HCT116 (cell line): ENCODE results near the gene SYNJ2. TPM values are rescaled to one million over a fixed set of nuclear protein-coding genes. Genes with fewer than 3 reads are reported as not detected.

Experiments
- ATAC-seq: fragments of 200-7000 bp; cut with Tn5 transposase; 2 replicates; pipeline ENCODE4 v1.9.1; 2020; ENCODE audit warnings: mild to moderate bottlenecking, moderate library complexity
- BruUV-seq: library from RNA; stranded (reverse); fragments of 400-500 nt; replicated peaks from 2 replicates; lab custom pipeline; 2021; lab: Mats Ljungman, UMichigan
- CTCF ChIA-PET: fragments of 300-600 bp; sonication (Branson Sonifier 250); formaldehyde crosslinking; loops from one replicate; lab custom pipeline; 2021; ENCODE audit warnings: antibody characterized with exemption; lab: Charles Lee
- POLR2A ChIA-PET: fragments of 300-600, 350-600 bp; sonication (Branson Sonifier 250); formaldehyde crosslinking; loops from one replicate; lab custom pipeline; 2021; ENCODE audit warnings: antibody characterized with exemption; lab: Charles Lee
- RAD21 ChIA-PET, 2 experiments: fragments of 300-600 bp; sonication (Branson Sonifier 250); formaldehyde crosslinking; loops; one replicate each; lab custom pipeline; 2023; ENCODE audit warnings: low total read pairs in 2 of 2; ENCODE audit not compliant: uncharacterized antibody in 2 of 2, unreplicated experiment in 2 of 2, low non-redundant PET in 1 of 2; lab: Charles Lee
- DNase-seq: peaks from one replicate; pipeline ENCODE4 v3.0.0-alpha.2; 2010; ENCODE audit warnings: low read depth, low spot score
- H2AFZ ChIP-seq: fragments of 200-600 bp; shearing (Covaris generic), sonication (generic); 2 replicates; pipeline ENCODE4 v1.6.1; 2017; ENCODE audit warnings: low read depth, mixed run types, mixed read lengths, antibody characterized with exemption, low read length; ENCODE audit not compliant: poor library complexity, severe bottlenecking
- H3K27ac ChIP-seq: 2 replicates; pipeline ENCODE4 v1.5.1; 2012; ENCODE audit warnings: low read depth, low read length
- H3K27me3 ChIP-seq: fragments of 200-600 bp; sonication (generic); 2 replicates; pipeline ENCODE4 v1.6.1; 2016; ENCODE audit warnings: mixed run types, low read length, mixed read lengths; ENCODE audit not compliant: insufficient read depth
- H3K36me3 ChIP-seq, 2 experiments: fragments of 200-500 bp in 1 of 2; fragments of 200-600 bp in 1 of 2; sonication (Bioruptor generic) in 1 of 2; sonication (generic) in 1 of 2; 2 replicates each; pipeline versions ENCODE4 v1.5.1 to v1.6.1; 2014 to 2016; ENCODE audit warnings: low read length in 2 of 2, inconsistent platforms in 1 of 2, mixed read lengths in 1 of 2, mixed run types in 1 of 2; ENCODE audit not compliant: insufficient read depth in 2 of 2, control insufficient read depth in 1 of 2
- H3K4me1 ChIP-seq, 2 experiments: fragments of 200-600 bp in 1 of 2; sonication (generic) in 1 of 2; 2 replicates each; pipeline versions ENCODE4 v1.5.1 to v1.6.1; 2012 to 2017; ENCODE audit warnings: low read length in 2 of 2, inconsistent platforms in 1 of 2, mild to moderate bottlenecking in 1 of 2, mixed read lengths in 1 of 2, mixed run types in 1 of 2, moderate library complexity in 1 of 2; ENCODE audit not compliant: insufficient read depth in 2 of 2, control insufficient read depth in 1 of 2
- H3K4me2 ChIP-seq: fragments of 200-600 bp; sonication (generic); 2 replicates; pipeline ENCODE4 v1.6.1; 2017; ENCODE audit warnings: mixed run types, low read length, mixed read lengths
- H3K4me3 ChIP-seq, 2 experiments: fragments of 200-600 bp in 1 of 2; sonication (generic) in 1 of 2; replicated peaks in 1 of 2; 2 replicates each; pipeline ENCODE4 v1.5.1; 2011 to 2016; ENCODE audit warnings: low read length in 2 of 2, control low read depth in 1 of 2, low read depth in 1 of 2, mild to moderate bottlenecking in 1 of 2, mixed read lengths in 1 of 2, mixed run types in 1 of 2
- H3K79me2 ChIP-seq: fragments of 200-600 bp; sonication (generic); 2 replicates; pipeline ENCODE4 v1.6.1; 2017; ENCODE audit warnings: mild to moderate bottlenecking, mixed run types, low read length, moderate library complexity, mixed read lengths; ENCODE audit not compliant: insufficient read depth
- H3K9ac ChIP-seq: fragments of 200-600 bp; sonication (generic); 2 replicates; pipeline ENCODE4 v1.6.1; 2016; ENCODE audit warnings: low read length, mixed read lengths
- H3K9me2 ChIP-seq: fragments of 200-600 bp; sonication (generic), shearing (Covaris generic); 2 replicates; pipeline ENCODE4 v1.6.1; 2017; ENCODE audit warnings: mixed run types, mild to moderate bottlenecking, moderate library complexity; ENCODE audit not compliant: insufficient read depth
- H3K9me3 ChIP-seq, 2 experiments: fragments of 200-500 bp in 1 of 2; fragments of 200-600 bp in 1 of 2; sonication (Bioruptor generic) in 1 of 2; sonication (generic) in 1 of 2; 2 replicates each; pipeline ENCODE4 v1.6.1; 2014 to 2017; ENCODE audit warnings: low read length in 2 of 2, mixed read lengths in 2 of 2, inconsistent platforms in 1 of 2, low read depth in 1 of 2, mild to moderate bottlenecking in 1 of 2, mixed run types in 1 of 2, moderate library complexity in 1 of 2; ENCODE audit not compliant: control insufficient read depth in 1 of 2, insufficient read depth in 1 of 2
- H4K20me1 ChIP-seq: fragments of 200-600 bp; sonication (generic), shearing (Covaris generic); 2 replicates; pipeline ENCODE4 v1.6.1; 2017; ENCODE audit warnings: mixed run types, mild to moderate bottlenecking, moderate library complexity; ENCODE audit not compliant: insufficient read depth
- ATF3 ChIP-seq: IDR thresholded peaks from 2 replicates; pipeline ENCODE4 v1.6.1; 2012
- CBX3 ChIP-seq: IDR thresholded peaks from 2 replicates; pipeline ENCODE4 v1.6.1; 2012; ENCODE audit warnings: low read depth
- CEBPB ChIP-seq: IDR thresholded peaks from 2 replicates; pipeline ENCODE4 v1.6.1; 2012; ENCODE audit warnings: low read depth
- EGR1 ChIP-seq: IDR thresholded peaks from 2 replicates; pipeline ENCODE4 v1.6.1; 2012; ENCODE audit warnings: low read depth
- ELF1 ChIP-seq: IDR thresholded peaks from 2 replicates; pipeline ENCODE4 v1.6.1; 2012; ENCODE audit warnings: low read depth, borderline replicate concordance
- EZH2 ChIP-seq: fragments of 200-600 bp; sonication (generic); IDR thresholded peaks from 2 replicates; pipeline ENCODE4 v1.6.1; 2017; ENCODE audit warnings: antibody characterized with exemption, mixed run types
- EZH2phosphoT487 ChIP-seq: fragments of 200-600 bp; IDR thresholded peaks from 2 replicates; pipeline ENCODE4 v1.6.1; 2018; ENCODE audit warnings: antibody characterized with exemption, borderline replicate concordance
- FOSL1 ChIP-seq: IDR thresholded peaks from 2 replicates; pipeline ENCODE4 v1.6.1; 2012; ENCODE audit warnings: low read depth
- POLR2AphosphoS5 ChIP-seq: IDR thresholded peaks from 2 replicates; pipeline ENCODE4 v1.6.1; 2011; ENCODE audit warnings: mild to moderate bottlenecking, low read depth, low read length, moderate library complexity
- RAD21 ChIP-seq: IDR thresholded peaks from 2 replicates; pipeline ENCODE4 v1.6.1; 2012; ENCODE audit warnings: low read depth, mild to moderate bottlenecking
- REST ChIP-seq: IDR thresholded peaks from 2 replicates; pipeline ENCODE4 v1.6.1; 2012; ENCODE audit warnings: low read depth
- SIN3A ChIP-seq: IDR thresholded peaks from 2 replicates; pipeline ENCODE4 v1.6.1; 2012; ENCODE audit warnings: low read depth
- SP1 ChIP-seq: IDR thresholded peaks from 2 replicates; pipeline ENCODE4 v1.6.1; 2012; ENCODE audit warnings: low read depth
- ZFX ChIP-seq: fragments of 450-650 bp; IDR thresholded peaks from 2 replicates; pipeline ENCODE4 v1.6.1; 2017
- ZNF274 ChIP-seq: fragments of 200-500 bp; sonication (Bioruptor generic); IDR thresholded peaks from 2 replicates; pipeline ENCODE4 v1.6.1; 2014; ENCODE audit warnings: mild to moderate bottlenecking, low read depth, low read length, inconsistent platforms
- intact Hi-C: fragments of 100-400 bp; cut with micrococcal nuclease; formaldehyde crosslinking; loops from 2 replicates; pipeline ENCODE4 v1.10.0; 2022
- total RNA-seq: library from RNA; stranded (reverse); gene quantifications from one replicate; pipeline ENCODE4 v1.2.1, GENCODE V29; 2021; ENCODE audit not compliant: unreplicated experiment
- TF ChIP-seq, protein P1 (sequence below), 3 experiments: fragments of 200-600 bp in 1 of 3; sonication (generic) in 1 of 3; IDR thresholded peaks in 2 of 3; conservative IDR thresholded peaks in 1 of 3; 2 replicates each; pipeline ENCODE4 v1.5.1; 2012 to 2017; ENCODE audit warnings: low read depth in 2 of 3, low read length in 2 of 3, antibody characterized with exemption in 1 of 3, borderline replicate concordance in 1 of 3, control low read depth in 1 of 3, mild to moderate bottlenecking in 1 of 3, mixed read lengths in 1 of 3, mixed run types in 1 of 3, moderate library complexity in 1 of 3; ENCODE audit not compliant: insufficient read depth in 1 of 3
- TF ChIP-seq, protein P2 (sequence below): IDR thresholded peaks from 2 replicates; pipeline ENCODE4 v1.6.1; 2011; ENCODE audit warnings: mild to moderate bottlenecking, low read length, moderate library complexity; ENCODE audit not compliant: insufficient replicate concordance; ENCODE audit errors: extremely low read depth
- TF ChIP-seq, protein P3 (sequence below): IDR thresholded peaks from 2 replicates; pipeline ENCODE4 v1.6.1; 2012

SYNJ2 gene
- total RNA-seq, 1 experiment from 2014 or later: 23.9 TPM

DNA sequence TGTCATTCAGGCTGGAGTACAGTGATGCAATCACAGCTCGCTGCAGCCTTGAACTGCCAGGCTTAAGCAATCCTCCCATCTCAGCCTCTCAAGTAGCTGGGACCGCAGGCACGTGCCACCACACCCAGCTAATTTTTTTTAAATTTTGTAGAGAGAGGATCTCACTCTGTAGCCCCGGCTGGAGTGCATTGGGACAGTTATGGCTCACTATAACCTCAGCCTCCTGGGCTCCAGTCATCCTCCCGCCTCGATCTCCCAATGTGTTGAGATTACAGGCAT, 99.9 kb downstream of the SYNJ2 start:
- CTCF ChIA-PET: interaction anchor here (1.0 kb wide), 1 partner anchor 9 kb away, joined by 3 read pairs; no protein-coding TSS in a partner anchor
- H2AFZ ChIP-seq: no peak overlapping the region

More for the DNA sequence above, 99.9 kb downstream of the SYNJ2 start:
- intact Hi-C loops: no loop called here
- POLR2A ChIA-PET: no interaction called here
- no peak overlapping the region for H3K9ac ChIP-seq
- H3K27ac ChIP-seq: no peak overlapping the region
- no TSS peak for BruUV-seq
- H3K4me1 ChIP-seq: no peaks in the 10 kb centered on the region
- H3K4me2 ChIP-seq: no peak overlapping the region
- no peak overlapping the region for H3K4me3 ChIP-seq
- no peaks in the 10 kb centered on the region for H3K27me3 ChIP-seq
- RAD21 ChIA-PET: no interaction called here
- H3K36me3 ChIP-seq: peaks cover 17 to 29% of the 10 kb centered on the region in 2 experiments
- DNase-seq (no peak), ATAC-seq (no peak)
- no peaks in the 10 kb centered on the region for H3K79me2 ChIP-seq
- H3K9me3 ChIP-seq: no peaks in the 10 kb centered on the region
- H4K20me1 ChIP-seq: no peaks in the 10 kb centered on the region
- no peaks in the 10 kb centered on the region for H3K9me2 ChIP-seq
- TF ChIP-seq, protein P1, sequence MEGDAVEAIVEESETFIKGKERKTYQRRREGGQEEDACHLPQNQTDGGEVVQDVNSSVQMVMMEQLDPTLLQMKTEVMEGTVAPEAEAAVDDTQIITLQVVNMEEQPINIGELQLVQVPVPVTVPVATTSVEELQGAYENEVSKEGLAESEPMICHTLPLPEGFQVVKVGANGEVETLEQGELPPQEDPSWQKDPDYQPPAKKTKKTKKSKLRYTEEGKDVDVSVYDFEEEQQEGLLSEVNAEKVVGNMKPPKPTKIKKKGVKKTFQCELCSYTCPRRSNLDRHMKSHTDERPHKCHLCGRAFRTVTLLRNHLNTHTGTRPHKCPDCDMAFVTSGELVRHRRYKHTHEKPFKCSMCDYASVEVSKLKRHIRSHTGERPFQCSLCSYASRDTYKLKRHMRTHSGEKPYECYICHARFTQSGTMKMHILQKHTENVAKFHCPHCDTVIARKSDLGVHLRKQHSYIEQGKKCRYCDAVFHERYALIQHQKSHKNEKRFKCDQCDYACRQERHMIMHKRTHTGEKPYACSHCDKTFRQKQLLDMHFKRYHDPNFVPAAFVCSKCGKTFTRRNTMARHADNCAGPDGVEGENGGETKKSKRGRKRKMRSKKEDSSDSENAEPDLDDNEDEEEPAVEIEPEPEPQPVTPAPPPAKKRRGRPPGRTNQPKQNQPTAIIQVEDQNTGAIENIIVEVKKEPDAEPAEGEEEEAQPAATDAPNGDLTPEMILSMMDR (IDR thresholded peaks at IDR 0.05 in 2 of 3, conservative IDR thresholded peaks at IDR 0.05 in 1 of 3; ENCODE audit: borderline replicate concordance in 1 of 3, insufficient read depth in 1 of 3, low read depth in 2 of 3, low read length in 2 of 3): no peak
- TF ChIP-seq RAD21 (no peak), ELF1 (no peak), CEBPB (no peak), CBX3 (no peak), ZNF274 (no peak), POLR2AphosphoS5 (no peak), SIN3A (no peak), EGR1 (no peak), EZH2 (no peak), REST (no peak), ZFX (no peak), SP1 (no peak), FOSL1 (no peak), EZH2phosphoT487 (no peak), ATF3 (no peak)
- TF ChIP-seq, protein P2, sequence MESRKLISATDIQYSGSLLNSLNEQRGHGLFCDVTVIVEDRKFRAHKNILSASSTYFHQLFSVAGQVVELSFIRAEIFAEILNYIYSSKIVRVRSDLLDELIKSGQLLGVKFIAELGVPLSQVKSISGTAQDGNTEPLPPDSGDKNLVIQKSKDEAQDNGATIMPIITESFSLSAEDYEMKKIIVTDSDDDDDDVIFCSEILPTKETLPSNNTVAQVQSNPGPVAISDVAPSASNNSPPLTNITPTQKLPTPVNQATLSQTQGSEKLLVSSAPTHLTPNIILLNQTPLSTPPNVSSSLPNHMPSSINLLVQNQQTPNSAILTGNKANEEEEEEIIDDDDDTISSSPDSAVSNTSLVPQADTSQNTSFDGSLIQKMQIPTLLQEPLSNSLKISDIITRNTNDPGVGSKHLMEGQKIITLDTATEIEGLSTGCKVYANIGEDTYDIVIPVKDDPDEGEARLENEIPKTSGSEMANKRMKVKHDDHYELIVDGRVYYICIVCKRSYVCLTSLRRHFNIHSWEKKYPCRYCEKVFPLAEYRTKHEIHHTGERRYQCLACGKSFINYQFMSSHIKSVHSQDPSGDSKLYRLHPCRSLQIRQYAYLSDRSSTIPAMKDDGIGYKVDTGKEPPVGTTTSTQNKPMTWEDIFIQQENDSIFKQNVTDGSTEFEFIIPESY: no peak
- TF ChIP-seq, protein P3, sequence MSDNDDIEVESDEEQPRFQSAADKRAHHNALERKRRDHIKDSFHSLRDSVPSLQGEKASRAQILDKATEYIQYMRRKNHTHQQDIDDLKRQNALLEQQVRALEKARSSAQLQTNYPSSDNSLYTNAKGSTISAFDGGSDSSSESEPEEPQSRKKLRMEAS: no peak
